T-helper 2 cell (primary cell): ENCODE data around the gene PRKAG2.
"Not testable (repeated sequence)": the region's sequence is repeated elsewhere in the genome, so short reads cannot be mapped to it uniquely, and the experiment has no call there.

Experiments
- DNase-seq, 5 experiments: peaks; one replicate each; pipeline versions ENCODE4 v3.0.0 to v3.0.0-alpha.2; 2012 to 2022

Gene PRKAG2

GRCh38 chr7:151782598-151783448 is 94.1 kb downstream of the PRKAG2 start:
- peak; percentile 30 to 62 (median 51) for DNase-seq

GRCh38 chr7:151782256-151782597 is 94.7 kb downstream of the PRKAG2 start:
- DNase-seq = not testable (repeated sequence)

GRCh38 chr7:151781161-151781845 is 95.6 kb downstream of the PRKAG2 start:
- DNase-seq = no peak

GRCh38 chr7:151780631-151781030 is 96.3 kb downstream of the PRKAG2 start:
- no peak for DNase-seq

GRCh38 chr7:151779678-151780077 is 97.2 kb downstream of the PRKAG2 start:
- no peak for DNase-seq

GRCh38 chr7:151779255-151779654 is 97.7 kb downstream of the PRKAG2 start:
- DNase-seq = no peak

- no peak for DNase-seq
These were observed 98.8 kb downstream of the PRKAG2 start for GRCh38 chr7:151777908-151778670.

- no peak for DNase-seq
These were observed 99.4 kb downstream of the PRKAG2 start for GRCh38 chr7:151777495-151777880.

- no peak for DNase-seq
These were observed 99.9 kb downstream of the PRKAG2 start for GRCh38 chr7:151776876-151777494.

GRCh38 chr7:151776446-151776845 is 100.5 kb downstream of the PRKAG2 start:
- no peak for DNase-seq

GRCh38 chr7:151775547-151776443 is 101.1 kb downstream of the PRKAG2 start:
- DNase-seq = no peak

- DNase-seq = no peak
These were observed 102.0 kb downstream of the PRKAG2 start for GRCh38 chr7:151774951-151775350.

GRCh38 chr7:151773797-151774196 is 103.1 kb downstream of the PRKAG2 start:
- no peak for DNase-seq

- no peak for DNase-seq
These were observed 106.7 kb downstream of the PRKAG2 start for GRCh38 chr7:151770232-151770631.

- DNase-seq = peak in 2 of 5 experiments; percentile 81 to 88
These were observed 107.6 kb downstream of the PRKAG2 start for GRCh38 chr7:151769188-151769821.

- DNase-seq = no peak
These were observed 108.1 kb downstream of the PRKAG2 start for GRCh38 chr7:151768805-151769187.

- peak in 1 of 5 experiments; percentile 63 for DNase-seq
These were observed 109.4 kb downstream of the PRKAG2 start for GRCh38 chr7:151767557-151767956.

GRCh38 chr7:151764056-151764920 is 112.6 kb downstream of the PRKAG2 start:
- no peak for DNase-seq

- no peak for DNase-seq
These were observed 113.4 kb downstream of the PRKAG2 start for GRCh38 chr7:151763420-151763984.
